GM12878 (cell line): ENCODE measurements around the gene PLEKHJ1. TPM values are rescaled to one million over a fixed set of nuclear protein-coding genes. Genes with fewer than 3 reads are reported as not detected.

Experiments
- ATAC-seq: fragments of 200-7000 bp; cut with Tn5 transposase; 3 replicates; pipeline ENCODE4 v1.9.1; 2020; ENCODE audit warnings: mild to moderate bottlenecking, moderate library complexity
- BruUV-seq: library from RNA; stranded (reverse); fragments of 400-500 nt; replicated peaks from 2 replicates; lab custom pipeline; 2021; lab: Mats Ljungman, UMichigan
- CTCF ChIA-PET: fragments of 300-600 bp; sonication (Branson Sonifier 250); formaldehyde crosslinking; extraction: SDS; loops from one replicate; lab custom pipeline; 2021; ENCODE audit warnings: inconsistent platforms; lab: Yijun Ruan, JAX
- POLR2A ChIA-PET: fragments of 350-600 bp; formaldehyde crosslinking; extraction: SDS; loops from one replicate; lab custom pipeline; 2021; ENCODE audit warnings: inconsistent platforms; lab: Charles Lee
- RAD21 ChIA-PET: fragments of 300-600 bp; sonication (Branson Sonifier 250); formaldehyde crosslinking; loops from one replicate; lab custom pipeline; 2023; ENCODE audit warnings: antibody characterized with exemption; ENCODE audit not compliant: unreplicated experiment; lab: Charles Lee
- SMC1A ChIA-PET: fragments of 300-600 bp; sonication (Branson Sonifier 250); formaldehyde crosslinking; loops from one replicate; lab custom pipeline; 2023; ENCODE audit not compliant: unreplicated experiment, uncharacterized antibody; lab: Charles Lee
- DNase-seq: peaks from one replicate; pipeline ENCODE4 v3.0.0-alpha.2; 2011; ENCODE audit warnings: low read depth, low spot score
- FAIRE-seq: peaks from 3 replicates; lab custom pipeline; 2011; peaks lifted over from hg19 to GRCh38; lab: Jason Lieb, UNC
- H2AFZ ChIP-seq: 2 replicates; pipeline ENCODE4 v1.6.0; 2011; ENCODE audit warnings: low read depth, low read length, control low read depth; ENCODE audit not compliant: control insufficient read depth
- H3K27ac ChIP-seq: 2 replicates; pipeline ENCODE4 v1.5.1; 2011; ENCODE audit warnings: control low read depth; ENCODE audit not compliant: control insufficient read depth, insufficient read depth
- H3K27me3 ChIP-seq, 2 experiments: replicated peaks in 1 of 2; 2 replicates each; pipeline versions ENCODE4 v1.6.0 to v1.6.1; 2011; ENCODE audit warnings: low read length in 1 of 2; ENCODE audit not compliant: control insufficient read depth in 2 of 2, insufficient read depth in 2 of 2
- H3K36me3 ChIP-seq, 2 experiments: 2 replicates each; pipeline ENCODE4 v1.5.1; 2011; ENCODE audit warnings: low read length in 1 of 2; ENCODE audit not compliant: control insufficient read depth in 2 of 2, insufficient read depth in 2 of 2
- H3K4me1 ChIP-seq: 2 replicates; pipeline ENCODE4 v1.6.1; 2011; ENCODE audit warnings: mild to moderate bottlenecking, low read length, moderate library complexity, mixed read lengths; ENCODE audit not compliant: control insufficient read depth, insufficient read depth
- H3K4me2 ChIP-seq: 2 replicates; pipeline ENCODE4 v1.6.0; 2011; ENCODE audit warnings: control low read depth; ENCODE audit not compliant: control insufficient read depth, insufficient read depth
- H3K4me3 ChIP-seq: fragments of 200-600 bp; sonication (generic); 2 replicates; pipeline ENCODE4 v1.5.1; 2016
- H3K79me2 ChIP-seq: 2 replicates; pipeline ENCODE4 v1.6.0; 2011; ENCODE audit warnings: low read length; ENCODE audit not compliant: control insufficient read depth, insufficient read depth
- H3K9ac ChIP-seq: 2 replicates; pipeline ENCODE4 v1.8.0; 2011; ENCODE audit warnings: low read length, control low read depth, mixed read lengths; ENCODE audit not compliant: control insufficient read depth, insufficient read depth
- H3K9me3 ChIP-seq: replicated peaks from 3 replicates; pipeline ENCODE4 v1.5.1; 2011; ENCODE audit warnings: mild to moderate bottlenecking, low read length; ENCODE audit not compliant: control insufficient read depth, insufficient read depth
- H4K20me1 ChIP-seq: 2 replicates; pipeline ENCODE4 v1.6.0; 2011; ENCODE audit not compliant: control insufficient read depth, insufficient read depth
- ATF2 ChIP-seq: IDR thresholded peaks from 2 replicates; pipeline ENCODE4 v1.6.1; 2012; ENCODE audit warnings: low read length, inconsistent platforms
- CREM ChIP-seq: IDR thresholded peaks from 2 replicates; pipeline ENCODE4 v1.6.1; 2014; ENCODE audit warnings: antibody characterized with exemption, low read depth
- EP300 ChIP-seq, 2 experiments: fragments of 150-350 bp in 1 of 2; IDR thresholded peaks; 2 replicates each; pipeline ENCODE4 v1.6.1; 2011 to 2012; ENCODE audit warnings: low read depth in 2 of 2, low read length in 2 of 2, borderline replicate concordance in 1 of 2, improper control_type of control experiment in 1 of 2, inconsistent platforms in 1 of 2; ENCODE audit not compliant: control insufficient read depth in 1 of 2
- ESRRA ChIP-seq: IDR thresholded peaks from 2 replicates; pipeline ENCODE4 v1.6.1; 2012; ENCODE audit warnings: mild to moderate bottlenecking, low read length, improper control_type of control experiment
- HDAC2 ChIP-seq: fragments of 200-600 bp; sonication (generic); IDR thresholded peaks from 2 replicates; pipeline ENCODE4 v1.6.1; 2017
- HDGF ChIP-seq: fragments of 450-650 bp; IDR thresholded peaks from 2 replicates; pipeline ENCODE4 v1.6.1; 2016; ENCODE audit warnings: antibody characterized with exemption
- JUNB ChIP-seq: IDR thresholded peaks from 2 replicates; pipeline ENCODE4 v1.6.1; 2016; ENCODE audit warnings: antibody characterized with exemption, mild to moderate bottlenecking
- KLF5 ChIP-seq: fragments of 450-650 bp; IDR thresholded peaks from 2 replicates; pipeline ENCODE4 v1.6.1; 2014; ENCODE audit warnings: mild to moderate bottlenecking; ENCODE audit not compliant: partially characterized antibody
- MTA2 ChIP-seq: fragments of 450-650 bp; IDR thresholded peaks from 2 replicates; pipeline ENCODE4 v1.6.1; 2016; ENCODE audit warnings: low read depth, mild to moderate bottlenecking, moderate library complexity
- NR2F1 ChIP-seq: fragments of 450-650 bp; conservative IDR thresholded peaks from 2 replicates; pipeline ENCODE4 v1.6.1; 2017; ENCODE audit warnings: mild to moderate bottlenecking
- PML ChIP-seq: IDR thresholded peaks from 2 replicates; pipeline ENCODE4 v1.6.1; 2012; ENCODE audit warnings: low read length, inconsistent platforms
- POLR2A ChIP-seq: IDR thresholded peaks from 2 replicates; pipeline ENCODE4 v1.6.1; 2011; ENCODE audit warnings: low read depth, mild to moderate bottlenecking, low read length
- POLR2AphosphoS2 ChIP-seq: IDR thresholded peaks from 2 replicates; pipeline ENCODE4 v1.6.1; 2011; ENCODE audit warnings: low read depth, mild to moderate bottlenecking, low read length, improper control_type of control experiment, moderate library complexity
- SMAD1 ChIP-seq: fragments of 450-650 bp; IDR thresholded peaks from 2 replicates; pipeline ENCODE4 v1.6.1; 2018; ENCODE audit warnings: mild to moderate bottlenecking, low read depth; ENCODE audit not compliant: partially characterized antibody
- SUZ12 ChIP-seq: fragments of 200-600 bp; sonication (generic); IDR thresholded peaks from one replicate; pipeline ENCODE4 v1.6.1; 2018; ENCODE audit warnings: antibody characterized with exemption, mild to moderate bottlenecking; ENCODE audit not compliant: unreplicated experiment
- ZNF274 ChIP-seq: IDR thresholded peaks from one replicate; pipeline ENCODE4 v1.8.0; 2011; ENCODE audit not compliant: insufficient read length, insufficient read depth
- WGBS: methylation state at CpG from one replicate; pipeline ENCODE4 v1.1.6; 2016; ENCODE audit warnings: low lambda C conversion rate; ENCODE audit not compliant: insufficient replicate concordance, insufficient coverage; ENCODE audit errors: missing lambda C conversion rate; 5-methylcytosine and 5-hydroxymethylcytosine counted together
- in situ Hi-C: fragments of 300-500 bp; cut with MboI; formaldehyde crosslinking; loops from 9 replicates; pipeline ENCODE4 v1.14.3; 2018; ENCODE audit warnings: mixed read lengths
- intact Hi-C: fragments of 100-400 bp; cut with micrococcal nuclease; formaldehyde crosslinking; loops from one replicate; pipeline ENCODE4 v1.14.2; 2022; ENCODE audit not compliant: unreplicated experiment
- polyA plus RNA-seq, 11 experiments: library from polyadenylated mRNA; depleted of rRNA in 4 of 11; unstranded in 6 of 11; stranded (reverse) in 5 of 11; fragments of >200 nt; fragmentation: Nextera tagmentation in 4 of 11; fragmentation: Illumina TruSeq in 1 of 11; extraction: Ambion mirVana in 4 of 11; extraction: Trizol in 1 of 11; gene quantifications; 1 replicate in 1 of 11; 2 replicates in 10 of 11; pipeline versions ENCODE4 v1.2.1 to v1.2.3, GENCODE V29; 2011 to 2016; ENCODE audit warnings: inconsistent platforms in 2 of 11, missing spikeins in 2 of 11, low read depth in 1 of 11
- total RNA-seq, 4 experiments: library from RNA; depleted of rRNA in 3 of 4; stranded (reverse); fragments of >200 nt in 3 of 4; fragmentation: Illumina TruSeq in 1 of 4; extraction: Trizol in 1 of 4; gene quantifications; 2 replicates each; pipeline versions ENCODE4 v1.2.1 to v1.2.3, GENCODE V29; 2013 to 2021
- TF ChIP-seq, protein P1 (sequence below): fragments of 450-650 bp; IDR thresholded peaks from 2 replicates; pipeline ENCODE4 v1.6.1; 2017; ENCODE audit warnings: antibody characterized with exemption, mild to moderate bottlenecking, moderate library complexity

PLEKHJ1 gene
- total and polyA plus RNA-seq, 10 of the 15 experiments (the other 5 are each of a cell fraction or from before 2014, with no cell fraction given) = 1.3 to 133 (median 75.0) TPM

DNA sequence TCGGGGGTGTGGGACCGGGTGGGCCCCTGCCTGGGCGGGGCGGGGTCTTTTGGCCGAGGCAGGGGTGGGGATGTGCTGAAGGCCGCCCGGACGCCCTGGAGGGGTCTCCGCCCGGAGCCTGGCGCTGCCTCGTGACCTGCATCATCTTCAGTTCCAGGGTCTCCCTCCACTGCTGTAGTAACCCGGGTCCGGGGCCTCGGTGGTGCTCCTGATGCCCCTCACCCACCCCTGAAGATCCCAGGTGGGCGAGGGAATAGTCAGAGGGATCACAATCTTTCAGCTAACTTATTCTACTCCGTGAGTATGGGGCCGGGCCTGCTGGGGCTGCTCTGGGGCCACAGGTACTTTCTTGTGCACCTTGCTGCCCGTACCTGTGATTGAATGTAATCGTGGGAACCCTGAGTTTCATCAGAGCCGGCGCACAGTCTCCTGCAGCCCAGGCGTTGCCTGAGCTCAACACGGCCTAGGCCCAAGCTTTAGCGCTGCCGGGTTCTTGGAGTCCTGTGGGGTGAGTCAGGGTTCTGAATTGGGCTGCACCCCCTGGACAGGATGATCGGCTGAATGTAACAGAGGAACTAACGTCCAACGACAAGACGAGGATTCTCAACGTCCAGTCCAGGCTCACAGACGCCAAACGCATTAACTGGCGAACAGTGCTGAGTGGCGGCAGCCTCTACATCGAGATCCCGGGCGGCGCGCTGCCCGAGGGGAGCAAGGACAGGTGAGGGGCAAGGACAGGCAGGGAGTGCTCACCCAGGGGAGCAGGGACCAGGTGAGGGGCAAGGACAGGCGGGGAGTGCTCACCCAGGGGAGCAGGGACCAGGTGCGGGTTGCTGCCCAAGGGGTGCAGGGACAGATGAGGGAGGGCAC is 35.3 kb upstream of the PLEKHJ1 start:
- ChIA-PET POLR2A (interaction anchor here (0.5 to 3.5 kb wide), 8 partner anchors 10 to 103 kb away, joined by 3 to 36 read pairs (median 4); no protein-coding TSS in a partner anchor), SMC1A (interaction anchor here (0.6 to 5.1 kb wide), 7 partner anchors 10 to 115 kb away, joined by 3 to 30 read pairs (median 4); no protein-coding TSS in a partner anchor), CTCF (interaction anchor here (0.9 to 6.4 kb wide), 10 partner anchors 10 to 375 kb away, joined by 3 to 46 read pairs (median 5); no protein-coding TSS in a partner anchor), RAD21 (interaction anchor here (0.8 to 4.5 kb wide), 8 partner anchors 11 to 115 kb away, joined by 3 to 44 read pairs (median 4); no protein-coding TSS in a partner anchor)
- no peak for FAIRE-seq
- Histone ChIP-seq H4K20me1 (peaks cover 13% of the 10 kb centered on the region), H3K27ac (peak overlapping the region; percentile 89), H3K79me2 (peaks cover 58% of the 10 kb centered on the region), H3K4me2 (peak overlapping the region; percentile 92), H3K9ac (peak overlapping the region; percentile 97), H2AFZ (no peak overlapping the region), H3K4me3 (peak overlapping the region; percentile 95), H3K27me3 (no peaks in the 10 kb centered on the region), H3K9me3 (no peaks in the 10 kb centered on the region), H3K4me1 (peaks cover 16% of the 10 kb centered on the region), H3K36me3 (peaks cover 4 to 19% of the 10 kb centered on the region in 2 experiments)
- BruUV-seq = TSS peak; percentile 51
- no peak for DNase-seq
- no peak for ATAC-seq
- under 1% methylated on average over 38 of the region's 43 CpGs for WGBS
- TF ChIP-seq, protein P1, sequence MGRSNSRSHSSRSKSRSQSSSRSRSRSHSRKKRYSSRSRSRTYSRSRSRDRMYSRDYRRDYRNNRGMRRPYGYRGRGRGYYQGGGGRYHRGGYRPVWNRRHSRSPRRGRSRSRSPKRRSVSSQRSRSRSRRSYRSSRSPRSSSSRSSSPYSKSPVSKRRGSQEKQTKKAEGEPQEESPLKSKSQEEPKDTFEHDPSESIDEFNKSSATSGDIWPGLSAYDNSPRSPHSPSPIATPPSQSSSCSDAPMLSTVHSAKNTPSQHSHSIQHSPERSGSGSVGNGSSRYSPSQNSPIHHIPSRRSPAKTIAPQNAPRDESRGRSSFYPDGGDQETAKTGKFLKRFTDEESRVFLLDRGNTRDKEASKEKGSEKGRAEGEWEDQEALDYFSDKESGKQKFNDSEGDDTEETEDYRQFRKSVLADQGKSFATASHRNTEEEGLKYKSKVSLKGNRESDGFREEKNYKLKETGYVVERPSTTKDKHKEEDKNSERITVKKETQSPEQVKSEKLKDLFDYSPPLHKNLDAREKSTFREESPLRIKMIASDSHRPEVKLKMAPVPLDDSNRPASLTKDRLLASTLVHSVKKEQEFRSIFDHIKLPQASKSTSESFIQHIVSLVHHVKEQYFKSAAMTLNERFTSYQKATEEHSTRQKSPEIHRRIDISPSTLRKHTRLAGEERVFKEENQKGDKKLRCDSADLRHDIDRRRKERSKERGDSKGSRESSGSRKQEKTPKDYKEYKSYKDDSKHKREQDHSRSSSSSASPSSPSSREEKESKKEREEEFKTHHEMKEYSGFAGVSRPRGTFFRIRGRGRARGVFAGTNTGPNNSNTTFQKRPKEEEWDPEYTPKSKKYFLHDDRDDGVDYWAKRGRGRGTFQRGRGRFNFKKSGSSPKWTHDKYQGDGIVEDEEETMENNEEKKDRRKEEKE = no peak
- no peak; the same call in 1 of the 2 replicates for TF ChIP-seq POLR2AphosphoS2
- no peak for TF ChIP-seq HDAC2
- TF ChIP-seq MTA2 = no peak
- TF ChIP-seq PML = no peak
- TF ChIP-seq POLR2A = peak; percentile 80
- no peak for TF ChIP-seq SMAD1
- TF ChIP-seq SUZ12 = no peak
- no peak for TF ChIP-seq ATF2
- no peak for TF ChIP-seq JUNB
- no peak for TF ChIP-seq ZNF274
- no peak for TF ChIP-seq NR2F1
- 0 out of 2 replicates have a peak, but pooled peaks have one; percentile 37 for TF ChIP-seq HDGF
- no peak for TF ChIP-seq KLF5
- no peak for TF ChIP-seq ESRRA
- TF ChIP-seq EP300 (IDR thresholded peaks at IDR 0.05; ENCODE audit: borderline replicate concordance in 1 of 2, control insufficient read depth in 1 of 2, low read depth in 2 of 2, low read length in 2 of 2) = no peak
- no peak for TF ChIP-seq CREM
- intact Hi-C loops (loop anchor here (5.0 to 10.0 kb wide), 2 partner anchors 351 to 513 kb away; partner anchors contain the start of genes SGTA and THOP1), in situ Hi-C loops (loop anchor here (5.0 to 10.0 kb wide), 3 partner anchors 34 to 343 kb away; partner anchors contain the start of genes PLEKHJ1 and SF3A2)
